Esophagus muscularis mucosa (tissue), 4 donors: ENCODE data around the gene NCAM1. TPM values are rescaled to one million over a fixed set of nuclear protein-coding genes. Genes with fewer than 3 reads are reported as not detected.
A peak's percentile ranks its signal among the peaks of the same experiment; 100 is the strongest.

Source experiments
- DNase-seq: peaks from one replicate; pipeline ENCODE4 v3.0.0-alpha.2; 2017; ENCODE audit errors: extremely low spot score
- H3K27ac ChIP-seq, 4 donors: fragments of 200-600 bp; sonication (generic); replicated peaks in 1 of 4; 1 replicate in 3 of 4; 2 replicates in 1 of 4; pipeline ENCODE4 v1.5.1; 2016 to 2019; ENCODE audit warnings: mild to moderate bottlenecking in 1 of 4
- H3K27me3 ChIP-seq, 4 donors: fragments of 200-600 bp; sonication (generic); one replicate each; pipeline versions ENCODE4 v1.5.1 to v1.6.0; 2016 to 2019
- H3K36me3 ChIP-seq, 4 donors: fragments of 200-600 bp; sonication (generic); one replicate each; pipeline ENCODE4 v1.5.1; 2016 to 2019
- H3K4me1 ChIP-seq, 4 donors: fragments of 200-600 bp; sonication (generic); one replicate each; pipeline ENCODE4 v1.5.1; 2016 to 2019
- H3K4me3 ChIP-seq, 4 donors: fragments of 200-600 bp; sonication (generic); 1 replicate in 2 of 4; 2 replicates in 2 of 4; pipeline ENCODE4 v1.5.1; 2016 to 2019; ENCODE audit warnings: mild to moderate bottlenecking in 4 of 4, moderate library complexity in 1 of 4
- H3K9me3 ChIP-seq, 4 donors: fragments of 200-600 bp; sonication (generic); 1 replicate in 3 of 4; 2 replicates in 1 of 4; pipeline ENCODE4 v1.5.1; 2016 to 2019
- EP300 ChIP-seq: sonication (generic); formaldehyde crosslinking; IDR thresholded peaks from one replicate; pipeline ENCODE4 v1.6.1; 2017; ENCODE audit warnings: antibody characterized with exemption
- POLR2A ChIP-seq: fragments of 450-650 bp; IDR thresholded peaks from one replicate; pipeline ENCODE4 v1.6.1; 2017; ENCODE audit warnings: antibody characterized with exemption, moderate library complexity, mild to moderate bottlenecking, low read depth
- POLR2AphosphoS5 ChIP-seq, 2 donors: sonication (generic); formaldehyde crosslinking; IDR thresholded peaks; one replicate each; pipeline ENCODE4 v1.6.1; 2017; ENCODE audit warnings: antibody characterized with exemption in 2 of 2
- WGBS: methylation state at CpG from one replicate; pipeline ENCODE4 v1.1.5; 2018; 5-methylcytosine and 5-hydroxymethylcytosine counted together
- intact Hi-C: fragments of 100-400 bp; cut with DNase I; formaldehyde crosslinking; loops from one replicate; pipeline ENCODE4 v1.15.1; 2023
- total RNA-seq, 4 donors: library from RNA; depleted of rRNA; stranded (reverse); fragments of >200 nt; gene quantifications; one replicate each; pipeline versions ENCODE4 v1.1.0 to v1.2.1, GENCODE V29; 2016
- TF ChIP-seq, protein P1 (sequence below), 3 experiments: fragments of 200-600 bp in 2 of 3; fragments of 450-650 bp in 1 of 3; sonication (generic) in 2 of 3; IDR thresholded peaks; one replicate each; pipeline ENCODE4 v1.5.1; 2017 to 2019; ENCODE audit warnings: antibody characterized with exemption in 3 of 3, mild to moderate bottlenecking in 2 of 3, moderate library complexity in 1 of 3

Gene NCAM1
- total RNA-seq, 4 donors from 2014 or later: 83.5 to 161 (median 95.2) TPM

DNA sequence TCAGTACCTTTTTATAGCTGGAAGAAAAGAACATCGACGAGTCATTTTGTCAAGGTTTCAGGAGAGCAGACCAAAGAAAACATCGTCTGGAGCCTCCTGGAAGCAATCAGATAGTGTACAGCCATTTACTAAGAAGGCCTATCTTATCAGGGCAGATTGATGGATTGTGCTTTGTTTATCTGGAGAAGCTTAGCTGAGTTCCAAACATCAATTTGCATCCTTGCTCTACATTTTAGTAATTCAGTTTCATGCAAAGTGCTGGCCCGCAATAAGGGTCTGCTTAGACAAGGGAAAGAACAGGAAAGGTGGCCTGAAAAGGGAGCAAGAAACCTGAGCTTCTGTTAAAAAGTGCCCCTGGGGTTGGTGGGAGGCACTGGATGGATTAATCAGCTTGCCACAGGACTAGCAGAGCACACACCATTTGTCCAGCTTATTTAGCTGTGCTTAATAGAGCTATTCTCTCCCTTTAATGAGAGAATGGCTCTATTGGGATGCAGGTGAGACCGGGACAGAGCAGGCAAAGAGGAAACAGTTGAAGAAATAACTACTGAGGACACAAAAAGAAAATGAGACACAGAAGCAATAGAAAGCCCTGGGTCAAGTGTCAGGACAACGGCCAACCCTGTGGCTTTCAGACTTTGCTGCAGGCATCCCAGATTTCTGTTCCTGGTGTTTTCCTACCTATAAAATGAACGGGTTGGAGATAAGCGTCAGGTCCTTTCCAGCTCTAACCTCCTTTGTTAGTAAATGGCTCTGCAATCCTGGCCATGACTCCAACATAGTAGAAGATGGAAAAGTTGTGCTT lies 231.1 kb downstream of the NCAM1 start:
- intact Hi-C loops: no loop called here
- no peak overlapping the region for H3K4me3 ChIP-seq

DNA sequence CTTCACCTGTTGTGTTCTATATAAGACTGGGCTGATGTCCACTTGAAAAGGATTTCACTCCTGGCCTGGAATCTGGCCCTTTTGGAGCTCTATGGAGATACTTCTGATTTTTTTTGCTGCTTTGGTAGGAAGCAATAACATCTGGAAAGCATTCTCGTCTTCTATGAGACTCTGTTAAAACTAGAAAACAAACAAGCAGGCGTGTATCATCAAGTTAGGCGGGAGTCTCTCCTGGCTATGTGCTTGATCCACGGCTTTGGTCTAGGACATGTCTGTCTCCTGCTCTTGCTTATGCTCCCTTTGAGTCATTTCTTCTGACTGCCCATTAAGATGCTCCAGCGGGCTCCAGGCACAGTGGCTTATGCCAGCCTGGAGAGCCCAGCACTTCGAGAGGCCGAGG lies 231.8 kb downstream of the NCAM1 start:
- intact Hi-C loops: no loop called here
- WGBS: 88% methylated on average over 6 of the region's 7 CpGs
- DNase-seq: no peak

More for the DNA sequence above, 231.1 kb downstream of the NCAM1 start:
- TF ChIP-seq EP300: no peak
- no peak for TF ChIP-seq POLR2AphosphoS5 (IDR thresholded peaks at IDR 0.05)
- TF ChIP-seq, protein P1, sequence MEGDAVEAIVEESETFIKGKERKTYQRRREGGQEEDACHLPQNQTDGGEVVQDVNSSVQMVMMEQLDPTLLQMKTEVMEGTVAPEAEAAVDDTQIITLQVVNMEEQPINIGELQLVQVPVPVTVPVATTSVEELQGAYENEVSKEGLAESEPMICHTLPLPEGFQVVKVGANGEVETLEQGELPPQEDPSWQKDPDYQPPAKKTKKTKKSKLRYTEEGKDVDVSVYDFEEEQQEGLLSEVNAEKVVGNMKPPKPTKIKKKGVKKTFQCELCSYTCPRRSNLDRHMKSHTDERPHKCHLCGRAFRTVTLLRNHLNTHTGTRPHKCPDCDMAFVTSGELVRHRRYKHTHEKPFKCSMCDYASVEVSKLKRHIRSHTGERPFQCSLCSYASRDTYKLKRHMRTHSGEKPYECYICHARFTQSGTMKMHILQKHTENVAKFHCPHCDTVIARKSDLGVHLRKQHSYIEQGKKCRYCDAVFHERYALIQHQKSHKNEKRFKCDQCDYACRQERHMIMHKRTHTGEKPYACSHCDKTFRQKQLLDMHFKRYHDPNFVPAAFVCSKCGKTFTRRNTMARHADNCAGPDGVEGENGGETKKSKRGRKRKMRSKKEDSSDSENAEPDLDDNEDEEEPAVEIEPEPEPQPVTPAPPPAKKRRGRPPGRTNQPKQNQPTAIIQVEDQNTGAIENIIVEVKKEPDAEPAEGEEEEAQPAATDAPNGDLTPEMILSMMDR (IDR thresholded peaks at IDR 0.05): no peak
- no peak for TF ChIP-seq POLR2A
- H3K4me1 ChIP-seq: peaks cover 34 to 48% (median 41%) of the 10 kb centered on the region in 4 donors
- no peak overlapping the region for H3K27ac ChIP-seq
- no peaks in the 10 kb centered on the region for H3K9me3 ChIP-seq
- DNase-seq: no peak
- no peaks in the 10 kb centered on the region for H3K36me3 ChIP-seq
- 74% methylated on average over 8 of the region's 8 CpGs for WGBS
- H3K27me3 ChIP-seq: no peaks in the 10 kb centered on the region

DNA sequence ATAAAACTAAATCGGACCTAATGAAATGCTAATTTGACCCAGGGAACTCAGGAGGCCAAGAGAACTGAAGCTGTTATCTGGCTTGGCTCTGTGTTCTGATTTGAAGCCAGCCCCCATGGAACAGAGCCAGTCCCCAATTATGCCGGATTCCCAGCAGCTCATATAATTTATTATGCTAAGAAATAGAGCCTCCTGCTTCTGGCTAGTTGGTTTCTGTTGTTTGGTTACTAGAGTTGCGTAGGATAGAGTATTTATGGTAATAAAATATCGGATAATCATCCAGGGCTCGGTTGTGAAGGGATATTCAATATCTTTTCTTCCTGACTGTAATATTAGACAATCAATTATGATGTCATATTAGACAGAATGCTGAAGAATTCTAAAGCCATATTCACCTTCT lies 232.7 kb downstream of the NCAM1 start:
- no peak for DNase-seq
- Histone ChIP-seq H3K27me3 (no peaks in the 10 kb centered on the region), H3K36me3 (no peaks in the 10 kb centered on the region), H3K4me1 (peaks cover 30 to 43% (median 40%) of the 10 kb centered on the region in 4 donors), H3K27ac (peak overlapping the region in 1 of 4 donors; percentile 50), H3K9me3 (no peaks in the 10 kb centered on the region), H3K4me3 (no peak overlapping the region)
- 54% methylated on average over 5 of the region's 5 CpGs for WGBS
- intact Hi-C loops: no loop called here
- no peak for TF ChIP-seq POLR2AphosphoS5 (IDR thresholded peaks at IDR 0.05)

More for the DNA sequence above, 231.8 kb downstream of the NCAM1 start:
- Histone ChIP-seq H3K4me1 (peaks cover 30 to 45% (median 40%) of the 10 kb centered on the region in 4 donors), H3K36me3 (no peaks in the 10 kb centered on the region), H3K4me3 (no peak overlapping the region), H3K27me3 (no peaks in the 10 kb centered on the region), H3K27ac (peak overlapping the region in 1 of 4 donors; percentile 50), H3K9me3 (no peaks in the 10 kb centered on the region)
- TF ChIP-seq, protein P1 (IDR thresholded peaks at IDR 0.05): no peak
- no peak for TF ChIP-seq POLR2A
- TF ChIP-seq POLR2AphosphoS5 (IDR thresholded peaks at IDR 0.05): no peak
- no peak for TF ChIP-seq EP300

DNA sequence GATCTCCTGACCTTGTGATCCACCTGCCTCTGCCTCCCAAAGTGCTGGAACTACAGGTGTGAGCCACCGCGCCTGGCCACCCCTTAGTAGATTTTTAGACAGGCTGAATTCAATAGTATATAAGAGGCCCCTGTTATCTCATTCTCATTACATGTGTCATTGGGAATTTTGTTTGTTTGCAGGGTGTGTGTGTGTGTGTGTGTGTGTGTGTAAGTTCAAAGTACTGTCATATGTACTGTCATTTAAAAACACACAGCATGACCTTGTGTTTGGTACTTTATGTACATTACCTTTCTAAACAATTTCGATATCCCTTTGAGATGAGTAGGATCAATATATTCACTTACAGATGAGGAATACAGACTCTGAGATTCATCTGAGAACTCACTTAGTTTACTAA lies 234.5 kb downstream of the NCAM1 start:
- Histone ChIP-seq H3K27ac (no peak overlapping the region), H3K4me3 (no peak overlapping the region), H3K9me3 (no peaks in the 10 kb centered on the region), H3K4me1 (peaks cover 28 to 43% (median 39%) of the 10 kb centered on the region in 4 donors), H3K27me3 (no peaks in the 10 kb centered on the region), H3K36me3 (no peaks in the 10 kb centered on the region)
- intact Hi-C loops: no loop called here
- TF ChIP-seq POLR2AphosphoS5 (IDR thresholded peaks at IDR 0.05) (no peak), EP300 (no peak), POLR2A (no peak)
- TF ChIP-seq, protein P1 (IDR thresholded peaks at IDR 0.05): no peak
- DNase-seq: no peak
- WGBS: 93% methylated on average over 3 of the region's 3 CpGs

DNA sequence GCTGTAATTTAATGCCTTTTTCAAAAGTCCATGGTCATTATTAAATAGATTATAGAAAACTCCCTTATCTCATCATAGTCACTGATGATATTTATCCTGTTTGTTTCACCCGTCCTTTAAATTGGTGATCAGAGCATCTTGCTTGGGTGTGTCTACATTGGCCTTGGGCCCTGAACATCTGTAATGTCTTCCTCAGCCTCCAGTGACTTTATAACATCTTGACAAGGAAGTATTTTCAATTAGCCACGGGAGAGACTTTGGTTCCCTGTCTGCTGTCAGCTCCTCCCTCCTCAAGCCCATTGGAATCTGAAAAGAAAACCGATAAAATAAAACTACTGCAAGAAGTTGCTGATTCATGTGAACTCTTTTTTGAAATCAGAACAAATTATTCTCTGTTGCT lies 236.2 kb downstream of the NCAM1 start:
- no peak for DNase-seq
- TF ChIP-seq EP300: no peak
- TF ChIP-seq, protein P1 (IDR thresholded peaks at IDR 0.05): no peak
- TF ChIP-seq POLR2AphosphoS5 (IDR thresholded peaks at IDR 0.05): no peak
- no peak for TF ChIP-seq POLR2A
- Histone ChIP-seq H3K4me1 (peaks cover 17 to 43% (median 38%) of the 10 kb centered on the region in 4 donors), H3K4me3 (no peak overlapping the region), H3K36me3 (no peaks in the 10 kb centered on the region), H3K27ac (no peak overlapping the region), H3K27me3 (no peaks in the 10 kb centered on the region), H3K9me3 (no peaks in the 10 kb centered on the region)
- WGBS: 63% methylated on average over 3 of the region's 3 CpGs
- intact Hi-C loops: no loop called here
